ENCODE results near the gene SPRR4. TPM values are rescaled to one million over a fixed set of nuclear protein-coding genes. Genes with fewer than 3 reads are reported as not detected.

The SPRR4 gene, protein sequence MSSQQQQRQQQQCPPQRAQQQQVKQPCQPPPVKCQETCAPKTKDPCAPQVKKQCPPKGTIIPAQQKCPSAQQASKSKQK
- polyA plus RNA-seq (not detected in 2 replicates), polyA minus RNA-seq (not detected in 2 replicates)

DNA sequence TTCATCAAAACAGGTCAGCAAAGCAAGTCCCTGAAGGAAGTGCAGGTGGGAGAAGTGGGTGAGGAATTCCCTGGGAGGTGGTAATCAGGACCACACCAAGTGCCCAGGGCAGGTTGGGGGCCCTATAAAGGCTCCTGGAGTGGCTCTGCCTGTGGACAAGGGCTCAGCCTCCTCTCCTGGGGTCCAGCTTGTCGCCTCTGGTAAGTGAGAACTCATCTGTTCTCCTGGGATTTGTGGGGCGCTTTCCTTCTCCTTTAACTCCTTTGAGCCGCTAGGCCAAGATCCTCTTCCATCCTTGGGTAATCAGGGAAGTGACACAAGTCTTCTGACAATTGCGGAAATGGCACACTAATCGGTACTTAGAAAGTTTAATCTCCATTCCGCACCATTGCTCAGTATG, at the start of gene SPRR4:
TSS of gene SPRR4 (plus strand) at position 154 of the 400 bp plus-strand sequence. CDS start 1,243 bp downstream, outside the sequence.
- H3K4me3 ChIP-seq (ENCODE audit: low read length) = no peak within 1 kb of the TSS
- H3K4me2 ChIP-seq (ENCODE audit: low read length) = no peak within 1 kb of the TSS
- H3K27me3 ChIP-seq (ENCODE audit: insufficient read depth, low read depth, low read length) = no peaks in the 10 kb centered on the region
- TF ChIP-seq TAF1 (IDR thresholded peaks at IDR 0.05; ENCODE audit: low read depth) (no peak), EP300 (conservative IDR thresholded peaks at IDR 0.05; ENCODE audit: poor library complexity, severe bottlenecking) (no peak), POLR2AphosphoS5 (IDR thresholded peaks at IDR 0.05) (no peak), SMC3 (conservative IDR thresholded peaks at IDR 0.05; ENCODE audit: poor library complexity) (no peak), EZH2 (IDR thresholded peaks at IDR 0.05; ENCODE audit: borderline replicate concordance, insufficient read depth, low read length, poor library complexity, severe bottlenecking) (no peak), MXI1 (conservative IDR thresholded peaks at IDR 0.05; ENCODE audit: poor library complexity, severe bottlenecking) (no peak)
- TF ChIP-seq, protein P1, sequence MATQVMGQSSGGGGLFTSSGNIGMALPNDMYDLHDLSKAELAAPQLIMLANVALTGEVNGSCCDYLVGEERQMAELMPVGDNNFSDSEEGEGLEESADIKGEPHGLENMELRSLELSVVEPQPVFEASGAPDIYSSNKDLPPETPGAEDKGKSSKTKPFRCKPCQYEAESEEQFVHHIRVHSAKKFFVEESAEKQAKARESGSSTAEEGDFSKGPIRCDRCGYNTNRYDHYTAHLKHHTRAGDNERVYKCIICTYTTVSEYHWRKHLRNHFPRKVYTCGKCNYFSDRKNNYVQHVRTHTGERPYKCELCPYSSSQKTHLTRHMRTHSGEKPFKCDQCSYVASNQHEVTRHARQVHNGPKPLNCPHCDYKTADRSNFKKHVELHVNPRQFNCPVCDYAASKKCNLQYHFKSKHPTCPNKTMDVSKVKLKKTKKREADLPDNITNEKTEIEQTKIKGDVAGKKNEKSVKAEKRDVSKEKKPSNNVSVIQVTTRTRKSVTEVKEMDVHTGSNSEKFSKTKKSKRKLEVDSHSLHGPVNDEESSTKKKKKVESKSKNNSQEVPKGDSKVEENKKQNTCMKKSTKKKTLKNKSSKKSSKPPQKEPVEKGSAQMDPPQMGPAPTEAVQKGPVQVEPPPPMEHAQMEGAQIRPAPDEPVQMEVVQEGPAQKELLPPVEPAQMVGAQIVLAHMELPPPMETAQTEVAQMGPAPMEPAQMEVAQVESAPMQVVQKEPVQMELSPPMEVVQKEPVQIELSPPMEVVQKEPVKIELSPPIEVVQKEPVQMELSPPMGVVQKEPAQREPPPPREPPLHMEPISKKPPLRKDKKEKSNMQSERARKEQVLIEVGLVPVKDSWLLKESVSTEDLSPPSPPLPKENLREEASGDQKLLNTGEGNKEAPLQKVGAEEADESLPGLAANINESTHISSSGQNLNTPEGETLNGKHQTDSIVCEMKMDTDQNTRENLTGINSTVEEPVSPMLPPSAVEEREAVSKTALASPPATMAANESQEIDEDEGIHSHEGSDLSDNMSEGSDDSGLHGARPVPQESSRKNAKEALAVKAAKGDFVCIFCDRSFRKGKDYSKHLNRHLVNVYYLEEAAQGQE (IDR thresholded peaks at IDR 0.05; ENCODE audit: borderline replicate concordance) = no peak
- no peaks in the 10 kb centered on the region for H3K9me2 ChIP-seq (ENCODE audit: insufficient read depth, low read length)
- no peaks in the 10 kb centered on the region for H3K36me3 ChIP-seq (ENCODE audit: insufficient read depth, low read length)
- no peaks in the 10 kb centered on the region for H3K79me2 ChIP-seq (replicated peaks; ENCODE audit: insufficient read depth, low read length)
- H3K27ac ChIP-seq (ENCODE audit: low read length) = no peak within 1 kb of the TSS
- H2AFZ ChIP-seq (ENCODE audit: low read depth, low read length) = no peak within 1 kb of the TSS
- H3K9me3 ChIP-seq (ENCODE audit: low read length) = no peaks in the 10 kb centered on the region
- H3F3A ChIP-seq (ENCODE audit: insufficient read depth, low read length, poor library complexity, severe bottlenecking) = no peaks in the 10 kb centered on the region
- H3K9ac ChIP-seq (ENCODE audit: low read length) = no peak within 1 kb of the TSS
- H4K20me1 ChIP-seq (ENCODE audit: insufficient read depth) = no peaks in the 10 kb centered on the region

DNA sequence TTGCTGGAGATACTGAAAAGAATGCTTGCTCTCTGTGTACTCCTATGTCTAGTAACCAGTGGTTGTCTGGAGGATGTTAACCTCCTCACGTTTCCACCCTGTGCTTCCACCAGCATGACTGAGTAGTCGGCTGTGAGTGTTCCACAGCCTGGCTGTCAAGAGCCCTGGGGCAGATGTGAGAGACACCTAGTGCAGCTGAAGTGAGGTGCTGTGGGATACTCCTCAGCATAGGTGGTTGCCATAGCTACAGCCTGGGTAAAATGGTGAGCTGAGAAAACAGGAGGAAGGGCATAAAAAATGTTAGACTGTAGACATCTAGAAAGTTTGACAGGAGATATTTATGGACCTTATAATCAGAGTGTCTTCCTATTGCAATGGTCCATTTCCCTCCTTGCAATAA, 46.3 kb upstream of the SPRR4 start:
- Histone ChIP-seq H3K27ac (ENCODE audit: low read length) (no peak overlapping the region), H3K27me3 (ENCODE audit: insufficient read depth, low read depth, low read length) (no peaks in the 10 kb centered on the region), H3K79me2 (replicated peaks; ENCODE audit: insufficient read depth, low read length) (no peaks in the 10 kb centered on the region), H3K9ac (ENCODE audit: low read length) (no peak overlapping the region), H3K4me3 (ENCODE audit: low read length) (no peak overlapping the region), H3K4me2 (ENCODE audit: low read length) (no peak overlapping the region), H3F3A (ENCODE audit: insufficient read depth, low read length, poor library complexity, severe bottlenecking) (no peaks in the 10 kb centered on the region), H3K36me3 (ENCODE audit: insufficient read depth, low read length) (no peaks in the 10 kb centered on the region), H4K20me1 (ENCODE audit: insufficient read depth) (no peaks in the 10 kb centered on the region), H3K9me2 (ENCODE audit: insufficient read depth, low read length) (no peaks in the 10 kb centered on the region), H2AFZ (ENCODE audit: low read depth, low read length) (no peak overlapping the region), H3K9me3 (ENCODE audit: low read length) (no peaks in the 10 kb centered on the region)
- no peak for TF ChIP-seq RAD21 (conservative IDR thresholded peaks at IDR 0.05)
- TF ChIP-seq EZH2 (IDR thresholded peaks at IDR 0.05; ENCODE audit: borderline replicate concordance, insufficient read depth, low read length, poor library complexity, severe bottlenecking) = no peak
- TF ChIP-seq, protein P1 (IDR thresholded peaks at IDR 0.05; ENCODE audit: borderline replicate concordance) = no peak
